ENCODE measurements around the gene OIT3.

DNA sequence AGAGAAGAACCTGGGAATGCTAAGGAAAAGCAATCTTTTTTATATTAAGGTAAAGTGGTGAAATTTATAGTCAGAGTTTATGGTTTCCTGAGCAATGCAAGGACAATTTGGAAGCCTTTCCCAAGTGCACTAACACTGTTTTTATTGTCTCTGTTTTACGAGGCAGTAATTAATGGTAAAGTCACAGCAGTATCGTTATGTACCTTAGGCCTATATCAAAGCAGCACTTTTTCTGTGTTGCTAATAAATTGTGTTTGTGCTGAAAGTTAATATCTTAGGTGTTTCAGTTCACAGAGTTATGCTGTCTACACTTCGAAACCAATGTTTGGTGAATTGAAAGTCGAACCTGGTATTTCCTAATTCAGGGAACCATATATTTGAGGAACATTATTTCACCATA is 19.2 kb downstream of the OIT3 start:
- TF ChIP-seq, protein P1, sequence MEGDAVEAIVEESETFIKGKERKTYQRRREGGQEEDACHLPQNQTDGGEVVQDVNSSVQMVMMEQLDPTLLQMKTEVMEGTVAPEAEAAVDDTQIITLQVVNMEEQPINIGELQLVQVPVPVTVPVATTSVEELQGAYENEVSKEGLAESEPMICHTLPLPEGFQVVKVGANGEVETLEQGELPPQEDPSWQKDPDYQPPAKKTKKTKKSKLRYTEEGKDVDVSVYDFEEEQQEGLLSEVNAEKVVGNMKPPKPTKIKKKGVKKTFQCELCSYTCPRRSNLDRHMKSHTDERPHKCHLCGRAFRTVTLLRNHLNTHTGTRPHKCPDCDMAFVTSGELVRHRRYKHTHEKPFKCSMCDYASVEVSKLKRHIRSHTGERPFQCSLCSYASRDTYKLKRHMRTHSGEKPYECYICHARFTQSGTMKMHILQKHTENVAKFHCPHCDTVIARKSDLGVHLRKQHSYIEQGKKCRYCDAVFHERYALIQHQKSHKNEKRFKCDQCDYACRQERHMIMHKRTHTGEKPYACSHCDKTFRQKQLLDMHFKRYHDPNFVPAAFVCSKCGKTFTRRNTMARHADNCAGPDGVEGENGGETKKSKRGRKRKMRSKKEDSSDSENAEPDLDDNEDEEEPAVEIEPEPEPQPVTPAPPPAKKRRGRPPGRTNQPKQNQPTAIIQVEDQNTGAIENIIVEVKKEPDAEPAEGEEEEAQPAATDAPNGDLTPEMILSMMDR (conservative IDR thresholded peaks at IDR 0.05; ENCODE audit: low read depth, low read length), result no peak
- TF ChIP-seq EZH2phosphoT487 (IDR thresholded peaks at IDR 0.05; ENCODE audit: borderline replicate concordance, low read length) (no peak), EZH2 (IDR thresholded peaks at IDR 0.05; ENCODE audit: low read length, unreplicated experiment) (no peak)
